H54 (cell line): ENCODE measurements around the gene ALDH3B1.
"Not testable (repeated sequence)": the region's sequence is repeated elsewhere in the genome, so short reads cannot be mapped to it uniquely, and the experiment has no call there.

Experiments
- DNase-seq: peaks from one replicate; pipeline ENCODE4 v3.0.0; 2011; ENCODE audit warnings: low spot score, mixed read lengths; ENCODE audit not compliant: insufficient read length
- FAIRE-seq: peaks from 3 replicates; lab custom pipeline; 2011; peaks lifted over from hg19 to GRCh38; lab: Jason Lieb, UNC
- POLR2A ChIP-seq: IDR thresholded peaks from 2 replicates; pipeline ENCODE4 v1.6.1; 2011; ENCODE audit warnings: low read depth, mild to moderate bottlenecking, low read length

The ALDH3B1 gene, protein sequence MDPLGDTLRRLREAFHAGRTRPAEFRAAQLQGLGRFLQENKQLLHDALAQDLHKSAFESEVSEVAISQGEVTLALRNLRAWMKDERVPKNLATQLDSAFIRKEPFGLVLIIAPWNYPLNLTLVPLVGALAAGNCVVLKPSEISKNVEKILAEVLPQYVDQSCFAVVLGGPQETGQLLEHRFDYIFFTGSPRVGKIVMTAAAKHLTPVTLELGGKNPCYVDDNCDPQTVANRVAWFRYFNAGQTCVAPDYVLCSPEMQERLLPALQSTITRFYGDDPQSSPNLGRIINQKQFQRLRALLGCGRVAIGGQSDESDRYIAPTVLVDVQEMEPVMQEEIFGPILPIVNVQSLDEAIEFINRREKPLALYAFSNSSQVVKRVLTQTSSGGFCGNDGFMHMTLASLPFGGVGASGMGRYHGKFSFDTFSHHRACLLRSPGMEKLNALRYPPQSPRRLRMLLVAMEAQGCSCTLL

DNA sequence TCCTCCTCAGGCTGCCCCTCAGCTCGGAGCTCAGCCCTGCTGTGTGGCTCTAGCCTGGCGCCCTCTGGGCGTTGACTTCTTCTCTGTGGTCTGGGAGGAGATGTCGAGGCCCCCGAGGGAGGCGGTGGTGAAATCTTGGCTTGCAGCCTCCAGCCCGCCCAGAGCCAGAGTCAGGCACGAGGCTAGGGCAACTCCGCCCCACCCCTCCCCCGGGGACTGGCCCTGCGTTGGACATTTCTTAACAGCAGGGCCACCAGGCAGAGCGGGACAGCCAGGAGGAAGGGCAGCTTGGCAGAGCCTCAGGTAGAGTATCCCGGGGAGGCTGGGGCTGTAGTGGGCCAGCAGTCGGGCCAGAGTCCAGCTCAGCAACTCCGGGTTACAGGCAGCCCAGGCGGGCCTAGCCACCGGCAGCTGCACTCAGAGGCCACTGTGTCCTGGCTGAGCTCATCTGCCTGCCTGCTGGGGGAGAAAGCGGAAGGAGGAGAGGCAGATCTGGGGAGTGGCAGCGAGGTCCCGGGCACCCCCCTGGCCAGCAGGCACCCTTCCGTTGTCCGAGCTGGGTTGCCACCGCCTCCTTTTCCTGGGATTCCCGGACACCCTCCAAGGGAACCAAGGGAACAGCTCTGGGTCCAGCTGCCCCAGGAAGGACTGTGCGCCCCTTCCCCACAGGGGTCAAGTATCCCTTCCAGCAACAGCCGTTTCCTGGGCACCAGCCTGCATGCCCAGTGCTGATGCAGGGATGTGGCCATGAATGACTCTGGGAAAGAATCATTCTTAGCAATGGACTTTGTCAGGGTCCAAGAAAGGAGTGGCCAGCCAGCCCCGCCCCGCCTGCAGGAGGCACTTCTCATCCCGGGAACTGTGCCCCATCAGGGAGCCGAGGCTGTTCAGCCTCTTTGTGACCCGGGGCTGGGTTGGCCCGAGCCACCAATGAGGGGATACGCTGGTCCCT is at the start of gene ALDH3B1:
TSS of gene ALDH3B1 (plus strand) at position 238 of the 952 bp plus-strand sequence. CDS start 4,971 bp downstream, outside the sequence.
- DNase-seq (peak; percentile 89), FAIRE-seq (no peak)
- TF ChIP-seq POLR2A: peak; percentile 72

GRCh38 chr11:67963217-67963616 is 46.9 kb upstream of the ALDH3B1 start:
- not testable (repeated sequence) for DNase-seq, FAIRE-seq

DNA sequence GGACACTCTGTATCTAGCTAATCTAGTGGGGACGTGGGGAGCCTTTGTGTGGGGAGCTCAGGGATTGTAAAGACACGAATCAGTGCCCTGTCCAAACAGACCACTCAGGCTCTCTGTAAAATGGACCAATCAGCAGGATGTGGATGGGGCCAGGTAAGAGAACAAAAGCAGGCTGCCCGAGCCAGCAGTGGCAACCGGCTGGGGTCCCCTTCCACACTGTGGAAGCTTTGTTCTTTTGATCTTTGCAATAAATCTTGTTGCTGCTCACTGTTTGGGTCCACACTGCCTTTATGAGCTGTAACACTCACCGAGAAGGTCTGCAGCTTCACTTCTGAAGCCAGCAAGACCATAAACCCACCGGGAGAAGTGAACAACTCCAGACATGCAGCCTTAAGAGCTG is 46.2 kb upstream of the ALDH3B1 start:
- FAIRE-seq, DNase-seq: not testable (repeated sequence)

- DNase-seq, FAIRE-seq: not testable (repeated sequence)
These were observed 45.4 kb upstream of the ALDH3B1 start for GRCh38 chr11:67964746-67965145.

DNA sequence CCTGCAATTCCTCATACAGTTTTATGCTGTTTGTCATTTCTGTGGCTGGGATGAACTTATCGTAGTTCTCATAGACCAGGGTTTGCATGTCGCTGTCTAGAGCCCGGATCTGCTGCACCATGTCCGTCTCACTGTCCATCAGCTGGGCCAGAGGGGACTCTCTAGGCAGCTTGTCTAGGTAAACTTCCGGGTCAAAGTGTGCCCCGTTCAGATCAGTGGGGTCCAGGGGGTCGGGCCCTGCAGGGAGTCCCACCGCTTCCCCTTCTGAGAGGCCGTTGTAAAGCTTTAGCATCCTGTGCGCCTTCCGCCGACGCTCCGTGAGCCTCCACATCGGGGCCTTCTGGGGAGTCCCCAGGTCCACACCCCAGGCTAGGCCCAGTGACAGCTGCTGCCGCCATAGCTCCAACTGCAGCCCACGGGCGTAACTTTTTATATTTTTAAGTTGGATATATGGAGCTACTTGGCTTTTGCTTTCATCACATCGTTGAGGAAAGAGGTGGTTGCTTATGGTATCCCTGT is 44.2 kb upstream of the ALDH3B1 start:
- FAIRE-seq, DNase-seq: not testable (repeated sequence)

- not testable (repeated sequence) for FAIRE-seq, DNase-seq
These were observed 35.4 kb upstream of the ALDH3B1 start for GRCh38 chr11:67974746-67975145.

- not testable (repeated sequence) for FAIRE-seq, DNase-seq
These were observed 31.2 kb upstream of the ALDH3B1 start for GRCh38 chr11:67978766-67979418.

- not testable (repeated sequence) for FAIRE-seq
These were observed 28.9 kb upstream of the ALDH3B1 start for GRCh38 chr11:67981226-67981625.

DNA sequence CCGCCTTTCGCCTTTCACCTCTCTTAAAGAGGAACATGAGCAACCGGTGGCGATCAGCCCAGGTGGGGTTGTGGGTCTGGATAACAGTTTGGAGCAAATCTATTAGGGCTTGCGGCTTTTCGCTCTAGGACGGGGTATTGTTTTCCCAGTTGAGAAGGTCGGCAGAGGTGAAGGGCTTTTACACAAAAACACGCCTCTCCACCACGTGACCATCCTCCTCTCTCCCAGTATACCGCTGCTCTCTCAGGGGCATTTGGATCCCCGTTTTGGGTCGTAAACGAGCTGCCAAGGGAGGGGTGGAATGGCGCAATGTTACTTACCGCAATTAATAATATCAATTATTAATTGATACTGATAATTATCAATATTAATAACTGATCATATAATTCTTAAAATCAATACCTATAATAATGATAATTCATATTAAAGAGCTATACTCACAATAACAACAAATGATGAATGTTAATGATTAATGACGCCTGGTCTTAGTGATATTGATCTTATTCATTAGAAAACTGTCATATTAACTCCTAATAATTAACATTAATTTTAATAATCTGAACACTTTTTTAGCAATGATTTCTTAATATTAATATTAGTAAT is 27.8 kb upstream of the ALDH3B1 start:
- FAIRE-seq, DNase-seq: not testable (repeated sequence)

More at GRCh38 chr11:67981226-67981625, 28.9 kb upstream of the ALDH3B1 start:
- not testable (repeated sequence) for DNase-seq

- no peak for FAIRE-seq
- no peak for DNase-seq
- TF ChIP-seq POLR2A: no peak
These were observed 26.2 kb upstream of the ALDH3B1 start for GRCh38 chr11:67983951-67984350.

DNA sequence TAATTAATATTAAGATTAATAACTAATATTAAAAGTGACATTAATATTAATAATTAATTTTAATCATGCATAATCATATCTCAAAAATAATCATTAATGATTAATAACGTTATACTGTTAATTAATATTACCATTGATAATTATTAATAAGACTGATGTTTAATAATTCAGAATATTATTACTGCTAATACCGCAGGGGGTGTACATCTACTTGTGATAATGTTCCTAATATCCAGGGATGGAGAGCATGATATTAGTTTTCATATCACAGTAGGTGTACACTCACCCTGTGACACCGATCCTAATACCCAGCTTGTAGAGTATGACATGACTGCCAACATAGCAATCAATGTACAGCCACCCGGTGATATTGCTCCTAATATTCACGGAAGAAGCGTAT is 24.8 kb upstream of the ALDH3B1 start:
- not testable (repeated sequence) for FAIRE-seq, DNase-seq

DNA sequence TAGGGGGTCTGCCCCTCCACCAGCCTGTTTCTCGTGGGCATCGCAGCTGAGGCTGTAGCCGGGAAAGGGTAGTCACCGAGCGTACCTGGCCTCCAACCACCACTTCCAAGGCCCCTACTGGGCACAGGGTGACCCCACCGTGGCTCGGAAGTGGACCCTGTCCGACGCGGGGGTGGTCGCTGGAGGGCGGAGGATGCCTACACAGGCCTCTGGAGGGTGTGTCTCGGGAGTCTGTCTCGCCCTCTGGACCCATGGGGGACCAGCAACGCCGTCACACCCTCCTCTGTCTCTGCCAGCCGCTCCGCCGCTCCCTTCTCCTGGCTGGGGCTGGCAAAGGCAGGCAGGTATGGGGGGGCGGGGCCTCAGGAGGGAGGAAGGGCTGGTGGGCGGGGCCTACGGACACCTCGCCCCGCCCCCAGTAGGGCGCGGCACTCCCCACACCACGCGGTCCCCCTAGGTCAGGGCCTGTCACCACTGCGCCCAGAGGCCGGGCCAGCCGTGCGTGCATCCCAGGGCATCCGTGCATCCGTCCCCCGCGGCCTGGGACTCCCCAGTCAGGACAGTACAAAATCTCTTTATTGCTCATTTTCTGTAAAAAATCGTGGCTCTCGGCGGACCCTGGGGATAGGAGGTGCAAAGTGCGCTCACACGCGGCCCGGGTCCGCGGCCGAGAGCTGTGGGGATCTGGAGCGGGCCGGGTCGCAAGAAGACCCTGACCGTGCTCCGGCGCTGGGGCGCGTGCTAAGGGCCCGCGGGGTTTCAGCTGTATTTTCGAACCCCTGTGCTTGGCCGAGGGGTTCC is 19.4 kb upstream of the ALDH3B1 start:
- not testable (repeated sequence) for FAIRE-seq, DNase-seq

- FAIRE-seq, DNase-seq: not testable (repeated sequence)
These were observed 18.6 kb upstream of the ALDH3B1 start for GRCh38 chr11:67991347-67992121.

DNA sequence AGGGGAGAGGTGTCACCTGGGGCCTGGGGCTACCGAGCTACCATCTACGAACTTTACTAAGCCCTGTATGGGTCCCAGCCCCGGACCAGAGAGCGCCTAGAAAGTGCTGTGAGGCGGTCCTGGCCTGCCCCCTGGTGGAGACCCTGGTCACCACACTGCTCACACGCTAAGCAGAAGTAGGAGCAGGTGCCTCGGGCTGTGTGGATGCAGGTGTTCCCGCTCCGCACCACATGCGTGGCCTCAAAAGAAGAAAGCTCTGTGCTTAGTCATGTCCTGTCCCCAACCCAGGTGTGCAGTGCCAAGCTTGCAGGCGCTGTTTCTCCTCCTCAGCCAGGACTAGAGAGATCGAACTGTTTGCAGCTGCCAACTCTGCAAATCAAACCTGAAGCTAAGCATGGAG is 16.3 kb upstream of the ALDH3B1 start:
- not testable (repeated sequence) for FAIRE-seq, DNase-seq

DNA sequence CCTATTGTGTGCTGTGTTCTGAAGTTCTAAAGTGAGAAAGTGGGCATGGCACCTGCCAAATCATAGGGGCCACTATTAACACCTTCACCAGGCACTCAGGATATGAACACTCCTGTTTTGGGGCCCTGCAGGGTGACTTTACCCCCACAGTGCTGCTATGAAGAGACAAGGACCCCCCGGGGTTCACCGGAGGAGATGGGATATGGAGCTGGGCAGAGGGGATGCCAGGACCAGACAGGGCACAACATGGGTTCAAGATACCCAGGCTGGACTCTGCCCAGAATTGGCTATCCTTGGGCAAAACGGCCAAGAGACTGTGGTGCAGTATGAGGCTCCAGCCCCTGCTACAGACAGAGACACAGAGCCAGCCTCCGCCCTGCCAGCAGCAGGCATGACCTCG is 15.7 kb upstream of the ALDH3B1 start:
- not testable (repeated sequence) for DNase-seq, FAIRE-seq

DNA sequence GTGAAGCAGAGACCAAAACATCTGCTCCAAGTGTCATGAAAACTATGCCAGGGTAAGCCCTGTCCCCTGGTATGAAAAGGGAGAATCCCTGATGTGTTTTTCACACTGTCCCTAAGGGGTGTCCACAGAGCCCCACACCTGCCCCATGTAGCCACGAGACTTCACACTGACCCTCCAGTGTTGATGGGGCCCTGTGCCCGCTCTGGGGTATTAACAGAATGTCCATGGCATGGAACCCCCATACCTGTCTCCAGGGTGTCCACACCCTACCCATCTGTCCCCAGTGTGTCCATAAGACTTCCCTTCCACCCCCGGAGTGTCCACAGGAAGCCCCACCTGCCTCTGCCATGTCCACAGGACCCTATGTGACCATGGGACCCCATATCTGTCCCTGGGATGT is 15.0 kb upstream of the ALDH3B1 start:
- not testable (repeated sequence) for FAIRE-seq, DNase-seq

- DNase-seq, FAIRE-seq: not testable (repeated sequence)
These were observed 14.5 kb upstream of the ALDH3B1 start for GRCh38 chr11:67995579-67995978.
